ENCODE results near the gene PPME1.

The PPME1 gene

GRCh38 chr11:74179234-74180052 lies 8.4 kb downstream of the PPME1 start:
- Histone ChIP-seq H3K27ac (ENCODE audit: low read depth, low read length) (no peak overlapping the region), H3K36me3 (ENCODE audit: control insufficient read depth in 5 of 5, insufficient read depth in 5 of 5, low read length in 5 of 5) (peaks cover 0 to 5% (median 1%) of the 10 kb centered on the region in 5 donors), H3K4me3 (ENCODE audit: low read depth in 1 of 5, low read length in 5 of 5) (no peak overlapping the region), H3K9ac (ENCODE audit: low read length in 5 of 5) (no peak overlapping the region), H3K9me3 (ENCODE audit: control insufficient read depth in 5 of 5, low read length in 5 of 5) (no peaks in the 10 kb centered on the region), H3K4me1 (ENCODE audit: control insufficient read depth in 5 of 5, insufficient read depth in 5 of 5, low read length in 5 of 5) (no peaks in the 10 kb centered on the region), H3K27me3 (ENCODE audit: control insufficient read depth in 5 of 5, insufficient read depth in 4 of 5, low read length in 5 of 5) (no peaks in the 10 kb centered on the region)

- peaks cover 0 to 3% (median 0%) of the 10 kb centered on the region in 5 donors for H3K36me3 ChIP-seq (ENCODE audit: control insufficient read depth in 5 of 5, insufficient read depth in 5 of 5, low read length in 5 of 5)
- no peak overlapping the region for H3K4me3 ChIP-seq (ENCODE audit: low read depth in 1 of 5, low read length in 5 of 5)
These were observed 11.5 kb downstream of the PPME1 start for GRCh38 chr11:74182635-74183034.

GRCh38 chr11:74185285-74185684 lies 14.2 kb downstream of the PPME1 start:
- Histone ChIP-seq H3K4me3 (ENCODE audit: low read depth in 1 of 5, low read length in 5 of 5) (no peak overlapping the region), H3K9ac (ENCODE audit: low read length in 5 of 5) (no peak overlapping the region), H3K27me3 (ENCODE audit: control insufficient read depth in 5 of 5, insufficient read depth in 4 of 5, low read length in 5 of 5) (no peaks in the 10 kb centered on the region), H3K36me3 (ENCODE audit: control insufficient read depth in 5 of 5, insufficient read depth in 5 of 5, low read length in 5 of 5) (peaks cover 0 to 3% (median 0%) of the 10 kb centered on the region in 5 donors), H3K9me3 (ENCODE audit: control insufficient read depth in 5 of 5, low read length in 5 of 5) (peaks cover 0 to 4% (median 0%) of the 10 kb centered on the region in 5 donors), H3K27ac (ENCODE audit: low read depth, low read length) (no peak overlapping the region), H3K4me1 (ENCODE audit: control insufficient read depth in 5 of 5, insufficient read depth in 5 of 5, low read length in 5 of 5) (no peaks in the 10 kb centered on the region)

More at GRCh38 chr11:74182635-74183034, 11.5 kb downstream of the PPME1 start:
- Histone ChIP-seq H3K4me1 (ENCODE audit: control insufficient read depth in 5 of 5, insufficient read depth in 5 of 5, low read length in 5 of 5) (no peaks in the 10 kb centered on the region), H3K27me3 (ENCODE audit: control insufficient read depth in 5 of 5, insufficient read depth in 4 of 5, low read length in 5 of 5) (no peaks in the 10 kb centered on the region), H3K9me3 (ENCODE audit: control insufficient read depth in 5 of 5, low read length in 5 of 5) (peaks cover 0 to 2% (median 0%) of the 10 kb centered on the region in 5 donors), H3K27ac (ENCODE audit: low read depth, low read length) (no peak overlapping the region), H3K9ac (ENCODE audit: low read length in 5 of 5) (no peak overlapping the region)

- no peak overlapping the region for H3K4me3 ChIP-seq (ENCODE audit: low read depth in 1 of 5, low read length in 5 of 5)
These were observed 14.6 kb downstream of the PPME1 start for GRCh38 chr11:74185695-74186094.

GRCh38 chr11:74195828-74196227 lies 24.7 kb downstream of the PPME1 start:
- Histone ChIP-seq H3K4me1 (ENCODE audit: control insufficient read depth in 5 of 5, insufficient read depth in 5 of 5, low read length in 5 of 5) (no peaks in the 10 kb centered on the region), H3K4me3 (ENCODE audit: low read depth in 1 of 5, low read length in 5 of 5) (no peak overlapping the region), H3K27me3 (ENCODE audit: control insufficient read depth in 5 of 5, insufficient read depth in 4 of 5, low read length in 5 of 5) (no peaks in the 10 kb centered on the region), H3K27ac (ENCODE audit: low read depth, low read length) (no peak overlapping the region), H3K36me3 (ENCODE audit: control insufficient read depth in 5 of 5, insufficient read depth in 5 of 5, low read length in 5 of 5) (peaks cover 0 to 8% (median 0%) of the 10 kb centered on the region in 5 donors), H3K9me3 (ENCODE audit: control insufficient read depth in 5 of 5, low read length in 5 of 5) (peaks cover 0 to 2% (median 0%) of the 10 kb centered on the region in 5 donors), H3K9ac (ENCODE audit: low read length in 5 of 5) (no peak overlapping the region)

More at GRCh38 chr11:74185695-74186094, 14.6 kb downstream of the PPME1 start:
- Histone ChIP-seq H3K27me3 (ENCODE audit: control insufficient read depth in 5 of 5, insufficient read depth in 4 of 5, low read length in 5 of 5) (no peaks in the 10 kb centered on the region), H3K36me3 (ENCODE audit: control insufficient read depth in 5 of 5, insufficient read depth in 5 of 5, low read length in 5 of 5) (peaks cover 0 to 3% (median 0%) of the 10 kb centered on the region in 5 donors), H3K27ac (ENCODE audit: low read depth, low read length) (no peak overlapping the region), H3K9ac (ENCODE audit: low read length in 5 of 5) (no peak overlapping the region), H3K4me1 (ENCODE audit: control insufficient read depth in 5 of 5, insufficient read depth in 5 of 5, low read length in 5 of 5) (no peaks in the 10 kb centered on the region), H3K9me3 (ENCODE audit: control insufficient read depth in 5 of 5, low read length in 5 of 5) (peaks cover 0 to 4% (median 0%) of the 10 kb centered on the region in 5 donors)

- peaks cover 0 to 2% (median 0%) of the 10 kb centered on the region in 5 donors for H3K36me3 ChIP-seq (ENCODE audit: control insufficient read depth in 5 of 5, insufficient read depth in 5 of 5, low read length in 5 of 5)
- no peak overlapping the region for H3K27ac ChIP-seq (ENCODE audit: low read depth, low read length)
- no peaks in the 10 kb centered on the region for H3K9me3 ChIP-seq (ENCODE audit: control insufficient read depth in 5 of 5, low read length in 5 of 5)
- no peak overlapping the region for H3K4me3 ChIP-seq (ENCODE audit: low read depth in 1 of 5, low read length in 5 of 5)
- no peak overlapping the region for H3K9ac ChIP-seq (ENCODE audit: low read length in 5 of 5)
- no peaks in the 10 kb centered on the region for H3K4me1 ChIP-seq (ENCODE audit: control insufficient read depth in 5 of 5, insufficient read depth in 5 of 5, low read length in 5 of 5)
- no peaks in the 10 kb centered on the region for H3K27me3 ChIP-seq (ENCODE audit: control insufficient read depth in 5 of 5, insufficient read depth in 4 of 5, low read length in 5 of 5)
These were observed 25.8 kb downstream of the PPME1 start for GRCh38 chr11:74196781-74197486.

GRCh38 chr11:74203966-74204365 lies 32.9 kb downstream of the PPME1 start:
- no peaks in the 10 kb centered on the region for H3K9me3 ChIP-seq (ENCODE audit: control insufficient read depth in 5 of 5, low read length in 5 of 5)
- no peaks in the 10 kb centered on the region for H3K4me1 ChIP-seq (ENCODE audit: control insufficient read depth in 5 of 5, insufficient read depth in 5 of 5, low read length in 5 of 5)
- H3K27me3 ChIP-seq (ENCODE audit: control insufficient read depth in 5 of 5, insufficient read depth in 4 of 5, low read length in 5 of 5): no peaks in the 10 kb centered on the region
- peaks cover 6 to 35% (median 16%) of the 10 kb centered on the region in 5 donors for H3K36me3 ChIP-seq (ENCODE audit: control insufficient read depth in 5 of 5, insufficient read depth in 5 of 5, low read length in 5 of 5)
- H3K4me3 ChIP-seq (ENCODE audit: low read depth in 1 of 5, low read length in 5 of 5): no peak overlapping the region
- no peak overlapping the region for H3K27ac ChIP-seq (ENCODE audit: low read depth, low read length)
- no peak overlapping the region for H3K9ac ChIP-seq (ENCODE audit: low read length in 5 of 5)

GRCh38 chr11:74204701-74205100 lies 33.6 kb downstream of the PPME1 start:
- Histone ChIP-seq H3K9ac (ENCODE audit: low read length in 5 of 5) (no peak overlapping the region), H3K36me3 (ENCODE audit: control insufficient read depth in 5 of 5, insufficient read depth in 5 of 5, low read length in 5 of 5) (peaks cover 12 to 40% (median 22%) of the 10 kb centered on the region in 5 donors), H3K9me3 (ENCODE audit: control insufficient read depth in 5 of 5, low read length in 5 of 5) (no peaks in the 10 kb centered on the region)

GRCh38 chr11:74205181-74205580 lies 34.1 kb downstream of the PPME1 start:
- Histone ChIP-seq H3K4me1 (ENCODE audit: control insufficient read depth in 5 of 5, insufficient read depth in 5 of 5, low read length in 5 of 5) (no peaks in the 10 kb centered on the region), H3K4me3 (ENCODE audit: low read depth in 1 of 5, low read length in 5 of 5) (no peak overlapping the region), H3K9ac (ENCODE audit: low read length in 5 of 5) (no peak overlapping the region), H3K36me3 (ENCODE audit: control insufficient read depth in 5 of 5, insufficient read depth in 5 of 5, low read length in 5 of 5) (peaks cover 16 to 40% (median 27%) of the 10 kb centered on the region in 5 donors), H3K27ac (ENCODE audit: low read depth, low read length) (no peak overlapping the region), H3K9me3 (ENCODE audit: control insufficient read depth in 5 of 5, low read length in 5 of 5) (no peaks in the 10 kb centered on the region), H3K27me3 (ENCODE audit: control insufficient read depth in 5 of 5, insufficient read depth in 4 of 5, low read length in 5 of 5) (no peaks in the 10 kb centered on the region)

More at GRCh38 chr11:74204701-74205100, 33.6 kb downstream of the PPME1 start:
- Histone ChIP-seq H3K4me1 (ENCODE audit: control insufficient read depth in 5 of 5, insufficient read depth in 5 of 5, low read length in 5 of 5) (no peaks in the 10 kb centered on the region), H3K4me3 (ENCODE audit: low read depth in 1 of 5, low read length in 5 of 5) (no peak overlapping the region), H3K27ac (ENCODE audit: low read depth, low read length) (no peak overlapping the region), H3K27me3 (ENCODE audit: control insufficient read depth in 5 of 5, insufficient read depth in 4 of 5, low read length in 5 of 5) (no peaks in the 10 kb centered on the region)

GRCh38 chr11:74206746-74207145 lies 35.7 kb downstream of the PPME1 start:
- Histone ChIP-seq H3K27me3 (ENCODE audit: control insufficient read depth in 5 of 5, insufficient read depth in 4 of 5, low read length in 5 of 5) (no peaks in the 10 kb centered on the region), H3K36me3 (ENCODE audit: control insufficient read depth in 5 of 5, insufficient read depth in 5 of 5, low read length in 5 of 5) (peaks cover 20 to 40% (median 32%) of the 10 kb centered on the region in 5 donors), H3K4me1 (ENCODE audit: control insufficient read depth in 5 of 5, insufficient read depth in 5 of 5, low read length in 5 of 5) (no peaks in the 10 kb centered on the region), H3K27ac (ENCODE audit: low read depth, low read length) (no peak overlapping the region), H3K9me3 (ENCODE audit: control insufficient read depth in 5 of 5, low read length in 5 of 5) (no peaks in the 10 kb centered on the region), H3K4me3 (ENCODE audit: low read depth in 1 of 5, low read length in 5 of 5) (no peak overlapping the region), H3K9ac (ENCODE audit: low read length in 5 of 5) (no peak overlapping the region)

Data from subcutaneous abdominal adipose tissue (tissue), 5 donors.